ENCODE data around the gene PLCB1. TPM values are rescaled to one million over a fixed set of nuclear protein-coding genes. Genes with fewer than 3 reads are reported as not detected.

PLCB1 gene
- total RNA-seq, 1 experiment from 2014 or later: 6.8 TPM

GRCh38 chr20:8663424-8663823 is 531.4 kb downstream of the PLCB1 start:
- BruUV-seq (replicated peaks): no TSS peak
- ChIA-PET POLR2A (ENCODE audit: low non-redundant PET) (no interaction called here), CTCF (no interaction called here)
- Histone ChIP-seq H3K4me3 (ENCODE audit: low read depth, low read length, poor library complexity, severe bottlenecking) (no peak overlapping the region), H3K9me3 (ENCODE audit: low read depth, low read length, poor library complexity, severe bottlenecking) (no peaks in the 10 kb centered on the region), H3K27ac (ENCODE audit: low read depth, low read length, poor library complexity, severe bottlenecking) (no peak overlapping the region), H3K4me1 (ENCODE audit: insufficient read depth, low read length, poor library complexity, severe bottlenecking) (no peaks in the 10 kb centered on the region), H3K36me3 (ENCODE audit: insufficient read depth, low read length, poor library complexity, severe bottlenecking) (no peaks in the 10 kb centered on the region), H3K27me3 (replicated peaks; ENCODE audit: insufficient read depth, low read depth, low read length, poor library complexity) (peaks cover 5% of the 10 kb centered on the region)
- intact Hi-C loops (cut with micrococcal nuclease; ENCODE audit: unreplicated experiment): no loop called here
- no peak for DNase-seq (ENCODE audit: low spot score)
- TF ChIP-seq CTCF (conservative IDR thresholded peaks at IDR 0.05; ENCODE audit: low read depth, low read length) (no peak), EZH2 (IDR thresholded peaks at IDR 0.05; ENCODE audit: borderline replicate concordance, low read depth, low read length, poor library complexity, severe bottlenecking) (no peak)

GRCh38 chr20:8664778-8665177 is 532.7 kb downstream of the PLCB1 start:
- Histone ChIP-seq H3K9me3 (ENCODE audit: low read depth, low read length, poor library complexity, severe bottlenecking) (no peaks in the 10 kb centered on the region), H3K36me3 (ENCODE audit: insufficient read depth, low read length, poor library complexity, severe bottlenecking) (no peaks in the 10 kb centered on the region), H3K27me3 (replicated peaks; ENCODE audit: insufficient read depth, low read depth, low read length, poor library complexity) (peaks cover 5% of the 10 kb centered on the region), H3K4me3 (ENCODE audit: low read depth, low read length, poor library complexity, severe bottlenecking) (no peak overlapping the region), H3K4me1 (ENCODE audit: insufficient read depth, low read length, poor library complexity, severe bottlenecking) (no peaks in the 10 kb centered on the region), H3K27ac (ENCODE audit: low read depth, low read length, poor library complexity, severe bottlenecking) (no peak overlapping the region)
- TF ChIP-seq CTCF (conservative IDR thresholded peaks at IDR 0.05; ENCODE audit: low read depth, low read length) (0 out of 2 replicates have a peak, but pooled peaks have one; percentile 11), EZH2 (IDR thresholded peaks at IDR 0.05; ENCODE audit: borderline replicate concordance, low read depth, low read length, poor library complexity, severe bottlenecking) (no peak)
- no TSS peak for BruUV-seq (replicated peaks)
- no peak for DNase-seq (ENCODE audit: low spot score)
- ChIA-PET CTCF (no interaction called here), POLR2A (ENCODE audit: low non-redundant PET) (no interaction called here)
- intact Hi-C loops (cut with micrococcal nuclease; ENCODE audit: unreplicated experiment): no loop called here

- intact Hi-C loops (cut with micrococcal nuclease; ENCODE audit: unreplicated experiment): no loop called here
- ChIA-PET POLR2A (ENCODE audit: low non-redundant PET) (no interaction called here), CTCF (no interaction called here)
- H3K9me3 ChIP-seq (ENCODE audit: low read depth, low read length, poor library complexity, severe bottlenecking): no peaks in the 10 kb centered on the region
- peaks cover 5% of the 10 kb centered on the region for H3K27me3 ChIP-seq (replicated peaks; ENCODE audit: insufficient read depth, low read depth, low read length, poor library complexity)
- no peak overlapping the region for H3K27ac ChIP-seq (ENCODE audit: low read depth, low read length, poor library complexity, severe bottlenecking)
- H3K36me3 ChIP-seq (ENCODE audit: insufficient read depth, low read length, poor library complexity, severe bottlenecking): no peaks in the 10 kb centered on the region
- TF ChIP-seq CTCF (conservative IDR thresholded peaks at IDR 0.05; ENCODE audit: low read depth, low read length) (no peak), EZH2 (IDR thresholded peaks at IDR 0.05; ENCODE audit: borderline replicate concordance, low read depth, low read length, poor library complexity, severe bottlenecking) (no peak)
- no peaks in the 10 kb centered on the region for H3K4me1 ChIP-seq (ENCODE audit: insufficient read depth, low read length, poor library complexity, severe bottlenecking)
- BruUV-seq (replicated peaks): no TSS peak
- no peak for DNase-seq (ENCODE audit: low spot score)
- H3K4me3 ChIP-seq (ENCODE audit: low read depth, low read length, poor library complexity, severe bottlenecking): no peak overlapping the region
Measured at GRCh38 chr20:8667306-8667705, 535.2 kb downstream of the PLCB1 start.
